Brain microvascular endothelial cell (primary cell): ENCODE results near the gene CD2AP.
"Not testable (repeated sequence)": the region's sequence is repeated elsewhere in the genome, so short reads cannot be mapped to it uniquely, and the experiment has no call there.

Experiments used
- DNase-seq: peaks from one replicate; pipeline ENCODE4 v3.0.0-alpha.2; 2020
- H3K27ac ChIP-seq: fragments of 250-450 bp; sonication (Bioruptor Pico); 2 replicates; pipeline ENCODE4 v1.5.1; 2020; ENCODE audit warnings: mild to moderate bottlenecking, moderate library complexity
- H3K27me3 ChIP-seq: fragments of 250-450 bp; sonication (Bioruptor Pico); replicated peaks from 2 replicates; pipeline ENCODE4 v1.5.1; 2020; ENCODE audit warnings: mild to moderate bottlenecking
- H3K36me3 ChIP-seq: fragments of 250-450 bp; sonication (Bioruptor Pico); replicated peaks from 2 replicates; pipeline ENCODE4 v1.5.1; 2020; ENCODE audit warnings: mild to moderate bottlenecking
- H3K4me3 ChIP-seq: 2 replicates; pipeline ENCODE4 v1.5.1; 2011; ENCODE audit warnings: low read depth, mild to moderate bottlenecking, control low read depth, low read length, moderate library complexity
- in situ Hi-C: cut with HindIII; loops from 2 replicates; pipeline ENCODE4 v1.10.0; 2017; ENCODE audit warnings: low sequenced_read_pairs, low pct_ligation_motif_present
- TF ChIP-seq, protein P1 (sequence below): IDR thresholded peaks from 2 replicates; pipeline ENCODE4 v1.5.1; 2011; ENCODE audit warnings: low read depth, mild to moderate bottlenecking, moderate library complexity, low read length, control low read depth, inconsistent platforms; ENCODE audit errors: missing control alignments

CD2AP gene

DNA sequence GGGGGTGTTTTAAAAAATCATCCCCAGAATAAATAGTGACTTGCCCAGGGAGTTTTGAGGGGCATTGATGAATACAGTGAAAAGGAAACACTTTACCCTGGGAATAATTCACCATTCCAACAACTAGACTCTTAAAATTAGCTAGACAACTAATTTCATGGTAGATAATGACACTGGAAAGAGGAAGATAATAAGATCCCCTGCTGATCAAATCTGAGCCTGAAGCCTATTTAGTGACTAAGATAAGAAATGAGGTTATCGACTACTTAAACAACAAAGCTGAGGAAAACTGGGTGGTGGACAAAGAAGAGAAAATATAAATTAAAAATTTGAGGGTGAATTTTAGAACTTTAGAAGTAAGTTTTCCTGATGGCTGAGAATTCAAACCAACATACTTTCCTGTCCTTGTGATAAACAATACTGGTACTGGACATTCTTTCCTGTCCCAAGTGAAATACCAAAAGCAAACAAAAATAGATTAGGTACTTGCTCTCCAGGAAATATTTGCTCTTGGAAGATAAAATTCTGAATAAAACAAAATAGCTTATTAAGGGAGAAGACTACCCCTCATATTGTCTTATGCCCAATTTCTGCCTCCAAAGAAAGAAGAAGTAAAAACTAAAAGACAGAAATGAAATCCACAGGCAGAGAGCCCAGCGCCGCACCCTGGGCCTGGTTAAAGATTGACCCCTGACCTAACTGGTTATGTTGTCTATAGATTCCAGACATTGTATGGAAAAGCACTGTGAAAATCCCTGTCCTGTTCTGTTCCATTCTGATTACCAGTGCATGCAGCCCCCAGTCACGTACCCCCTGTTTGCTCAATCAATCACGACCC lies 156.8 kb downstream of the CD2AP start:
- no peak overlapping the region for H3K4me3 ChIP-seq
- TF ChIP-seq, protein P1, sequence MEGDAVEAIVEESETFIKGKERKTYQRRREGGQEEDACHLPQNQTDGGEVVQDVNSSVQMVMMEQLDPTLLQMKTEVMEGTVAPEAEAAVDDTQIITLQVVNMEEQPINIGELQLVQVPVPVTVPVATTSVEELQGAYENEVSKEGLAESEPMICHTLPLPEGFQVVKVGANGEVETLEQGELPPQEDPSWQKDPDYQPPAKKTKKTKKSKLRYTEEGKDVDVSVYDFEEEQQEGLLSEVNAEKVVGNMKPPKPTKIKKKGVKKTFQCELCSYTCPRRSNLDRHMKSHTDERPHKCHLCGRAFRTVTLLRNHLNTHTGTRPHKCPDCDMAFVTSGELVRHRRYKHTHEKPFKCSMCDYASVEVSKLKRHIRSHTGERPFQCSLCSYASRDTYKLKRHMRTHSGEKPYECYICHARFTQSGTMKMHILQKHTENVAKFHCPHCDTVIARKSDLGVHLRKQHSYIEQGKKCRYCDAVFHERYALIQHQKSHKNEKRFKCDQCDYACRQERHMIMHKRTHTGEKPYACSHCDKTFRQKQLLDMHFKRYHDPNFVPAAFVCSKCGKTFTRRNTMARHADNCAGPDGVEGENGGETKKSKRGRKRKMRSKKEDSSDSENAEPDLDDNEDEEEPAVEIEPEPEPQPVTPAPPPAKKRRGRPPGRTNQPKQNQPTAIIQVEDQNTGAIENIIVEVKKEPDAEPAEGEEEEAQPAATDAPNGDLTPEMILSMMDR: no peak
- H3K27ac ChIP-seq: no peak overlapping the region
- H3K36me3 ChIP-seq: no peaks in the 10 kb centered on the region
- H3K27me3 ChIP-seq: no peaks in the 10 kb centered on the region
- in situ Hi-C loops: no loop called here
- no peak for DNase-seq

DNA sequence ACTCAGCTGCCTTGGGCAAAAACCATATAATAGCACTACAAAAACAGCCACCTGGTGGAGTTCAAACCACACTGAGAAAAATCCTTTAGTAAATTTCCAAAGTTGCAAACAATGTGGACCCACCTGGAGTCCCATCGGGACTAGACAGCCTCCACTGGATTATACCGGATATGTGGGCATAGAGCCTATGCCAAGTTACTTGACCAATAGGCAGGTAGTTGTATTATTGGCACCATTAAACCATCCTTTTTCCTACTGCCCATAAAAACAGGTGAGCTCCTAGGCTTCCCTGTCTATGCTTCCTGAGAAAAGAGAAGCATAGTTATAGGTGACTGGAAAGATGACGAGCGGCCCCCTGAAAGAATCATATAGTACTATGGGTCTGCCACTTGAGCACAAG lies 169.1 kb downstream of the CD2AP start:
- in situ Hi-C loops: no loop called here
- H3K4me3 ChIP-seq: no peak overlapping the region
- DNase-seq: no peak

DNA sequence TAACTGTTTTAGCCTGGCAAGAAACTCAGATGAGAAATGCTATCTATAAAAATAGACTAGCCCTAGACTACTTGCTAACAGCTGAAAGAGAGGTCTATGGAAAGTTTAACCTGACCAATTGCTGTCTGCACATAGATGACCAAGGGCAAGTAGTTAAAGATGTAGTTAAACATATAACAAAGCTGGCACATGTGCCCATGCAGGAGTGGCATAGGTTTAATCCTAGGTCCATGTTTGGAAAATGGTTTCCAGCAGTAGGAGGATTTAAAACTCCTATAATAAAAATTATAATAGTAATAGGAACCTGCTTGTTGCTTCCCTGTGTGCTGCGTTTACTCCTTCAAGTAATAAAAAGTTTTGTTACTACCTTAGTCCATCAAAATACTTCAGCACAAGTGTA lies 169.6 kb downstream of the CD2AP start:
- Histone ChIP-seq H3K27me3 (no peaks in the 10 kb centered on the region), H3K27ac (no peak overlapping the region), H3K4me3 (no peak overlapping the region), H3K36me3 (no peaks in the 10 kb centered on the region)
- DNase-seq: no peak
- in situ Hi-C loops: no loop called here
- TF ChIP-seq, protein P1: no peak

More for the DNA sequence above, 169.1 kb downstream of the CD2AP start:
- TF ChIP-seq, protein P1: no peak
- Histone ChIP-seq H3K27me3 (no peaks in the 10 kb centered on the region), H3K27ac (no peak overlapping the region), H3K36me3 (no peaks in the 10 kb centered on the region)

DNA sequence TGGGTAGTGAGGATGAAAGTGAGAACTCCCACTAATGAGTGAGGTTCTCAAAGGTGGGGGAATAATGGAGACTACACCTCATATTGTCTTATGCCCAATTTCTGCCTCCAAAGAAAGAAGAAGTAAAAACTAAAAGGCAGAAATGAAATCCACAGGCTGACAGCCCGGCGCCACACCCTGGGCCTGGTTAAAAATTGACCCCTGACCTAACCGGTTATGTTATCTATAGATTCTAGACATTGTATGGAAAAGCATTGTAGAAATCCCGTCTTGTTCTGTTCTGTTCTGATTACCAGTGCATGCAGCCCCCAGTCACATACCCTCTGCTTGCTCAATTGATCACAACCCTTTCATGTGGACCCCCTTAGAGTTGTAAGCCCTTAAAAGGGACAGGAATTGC lies 170.0 kb downstream of the CD2AP start:
- in situ Hi-C loops, H3K4me3 ChIP-seq, H3K27ac ChIP-seq, H3K27me3 ChIP-seq, DNase-seq, H3K36me3 ChIP-seq: not testable (repeated sequence)

DNA sequence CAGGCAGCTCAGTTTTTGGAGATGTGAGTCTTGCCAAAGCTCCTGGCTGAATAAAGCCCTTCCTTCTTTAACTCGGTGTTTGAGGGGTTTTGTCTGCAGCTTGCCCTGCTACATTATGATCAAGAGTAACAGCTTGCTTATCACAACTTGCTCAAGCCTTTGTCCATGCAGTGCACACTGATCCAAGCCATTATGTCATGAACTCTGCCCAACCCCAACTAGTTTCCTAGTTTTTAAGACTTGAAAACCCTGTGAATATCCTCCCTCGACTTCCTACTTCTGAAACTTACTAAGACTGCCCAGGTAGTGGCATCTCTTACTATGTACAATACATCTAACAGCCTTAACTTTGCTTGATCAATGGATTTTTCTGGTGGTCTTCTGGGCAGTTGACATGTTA lies 170.4 kb downstream of the CD2AP start:
- Histone ChIP-seq H3K27me3 (no peaks in the 10 kb centered on the region), H3K27ac (no peak overlapping the region), H3K4me3 (no peak overlapping the region), H3K36me3 (no peaks in the 10 kb centered on the region)
- in situ Hi-C loops: no loop called here
- TF ChIP-seq, protein P1: no peak
- DNase-seq: no peak

DNA sequence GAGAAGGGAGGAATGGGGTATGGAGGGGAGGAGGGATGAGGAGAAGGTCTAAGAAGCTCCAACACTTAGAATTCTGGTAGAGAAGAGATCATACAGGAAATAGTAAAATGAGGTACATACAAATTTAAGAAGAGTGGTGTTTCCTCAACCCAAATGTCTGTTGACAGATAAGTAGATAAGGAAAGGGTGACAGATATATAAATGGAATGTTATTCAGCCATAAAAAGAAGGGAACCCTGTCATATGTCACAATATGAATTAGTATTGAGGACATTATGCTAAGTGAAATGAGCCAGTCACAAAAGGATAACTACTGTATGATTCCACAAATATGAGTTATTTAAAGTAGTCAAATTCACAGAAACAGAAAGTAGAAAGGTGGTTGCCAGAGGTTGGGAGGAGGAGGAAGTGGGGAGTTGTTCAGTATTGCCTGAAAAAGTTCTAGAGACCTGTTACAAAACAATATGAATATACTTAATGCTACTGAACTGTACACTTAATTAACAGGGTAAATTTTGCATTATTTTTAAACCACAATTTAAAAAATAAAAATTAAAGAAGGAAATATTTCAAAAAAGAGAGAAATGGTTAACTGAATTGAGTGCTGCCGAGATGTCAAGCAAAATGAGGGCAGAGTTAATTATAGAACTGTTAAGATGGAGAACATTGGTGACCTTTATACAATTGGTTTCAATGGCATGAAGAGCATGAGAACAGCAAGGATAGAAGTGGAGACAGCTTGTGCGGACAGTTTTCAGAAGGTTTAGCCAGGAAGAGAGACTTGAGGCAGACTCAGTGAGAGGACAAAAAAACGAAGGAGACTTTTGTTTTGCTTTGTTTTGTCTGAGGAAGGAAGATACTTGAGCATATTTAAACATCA lies 173.2 kb downstream of the CD2AP start:
- in situ Hi-C loops: no loop called here
- Histone ChIP-seq H3K27ac (no peak overlapping the region), H3K36me3 (no peaks in the 10 kb centered on the region)

More for the DNA sequence above, 173.2 kb downstream of the CD2AP start:
- no peak for DNase-seq
- TF ChIP-seq, protein P1: no peak
- Histone ChIP-seq H3K4me3 (no peak overlapping the region), H3K27me3 (no peaks in the 10 kb centered on the region)
